Posterior cingulate gyrus (tissue), 11 donors: ENCODE measurements around the gene ABCC1.

Experiments
- DNase-seq, 10 donors: peaks; one replicate each; pipeline versions ENCODE4 v3.0.0 to v3.0.0-alpha.2; 2020 to 2021; ENCODE audit warnings: mixed read lengths in 3 of 10
- intact Hi-C: fragments of 100-400 bp; cut with DNase I; formaldehyde crosslinking; loops from one replicate; pipeline ENCODE4 v1.15.1; 2023

The ABCC1 gene

DNA sequence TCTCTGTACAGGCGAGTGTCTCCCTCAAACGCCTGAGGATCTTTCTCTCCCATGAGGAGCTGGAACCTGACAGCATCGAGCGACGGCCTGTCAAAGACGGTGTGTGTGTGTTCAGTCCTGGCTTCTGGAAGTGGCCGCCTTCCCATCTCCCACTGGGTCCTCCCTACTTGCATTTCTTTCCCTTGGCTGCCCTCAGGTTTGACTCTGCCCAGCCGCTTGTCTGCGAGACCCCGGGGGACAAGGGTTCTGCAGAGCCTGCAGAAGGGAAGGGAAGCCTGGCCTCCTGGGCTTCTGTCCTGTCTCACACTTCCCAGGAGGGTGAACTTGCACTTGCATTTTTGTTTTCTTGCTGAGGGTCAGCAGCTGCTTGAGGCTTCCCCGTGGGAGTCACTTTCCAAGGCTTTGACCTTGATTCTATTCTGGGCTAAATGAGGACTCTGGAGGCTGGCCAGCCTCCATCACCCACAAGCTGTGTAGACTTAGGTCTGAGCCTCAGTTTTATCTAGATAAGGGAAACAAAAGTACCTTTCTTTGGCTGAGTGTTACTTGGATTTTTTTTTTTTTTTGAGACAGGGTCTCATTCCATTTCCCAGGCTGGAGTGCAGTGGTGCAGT lies 122.3 kb downstream of the ABCC1 start:
- DNase-seq, result peak in 2 of 10 donors; percentile 64 to 73
- intact Hi-C loops, result no loop called here

DNA sequence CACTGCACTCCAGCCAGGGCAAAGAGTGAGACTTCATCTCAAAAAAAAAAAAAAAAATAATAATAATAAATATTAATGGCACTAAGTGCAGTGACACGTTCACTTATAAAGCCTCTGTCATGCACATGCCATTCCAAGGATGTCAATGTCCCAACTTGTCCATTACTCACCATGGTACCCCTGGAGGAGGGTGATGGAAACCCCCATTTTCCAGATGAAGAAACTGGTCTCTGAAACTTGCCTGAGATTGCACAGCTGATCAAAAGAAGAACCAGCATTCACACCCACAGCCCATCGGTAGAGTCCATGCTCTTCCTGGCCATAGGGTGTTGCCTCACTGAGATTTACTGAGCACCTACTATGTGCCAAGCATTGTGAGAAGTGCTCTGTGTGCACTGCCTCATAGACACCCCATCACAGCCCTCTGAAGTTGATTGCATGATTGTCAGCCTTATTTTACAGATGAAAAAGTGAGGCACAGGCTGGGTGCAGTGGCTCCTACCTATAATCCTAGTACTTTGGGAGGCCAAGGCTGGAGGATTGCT lies 123.7 kb downstream of the ABCC1 start:
- peak in 1 of 10 donors; percentile 14 for DNase-seq
- intact Hi-C loops, result no loop called here

DNA sequence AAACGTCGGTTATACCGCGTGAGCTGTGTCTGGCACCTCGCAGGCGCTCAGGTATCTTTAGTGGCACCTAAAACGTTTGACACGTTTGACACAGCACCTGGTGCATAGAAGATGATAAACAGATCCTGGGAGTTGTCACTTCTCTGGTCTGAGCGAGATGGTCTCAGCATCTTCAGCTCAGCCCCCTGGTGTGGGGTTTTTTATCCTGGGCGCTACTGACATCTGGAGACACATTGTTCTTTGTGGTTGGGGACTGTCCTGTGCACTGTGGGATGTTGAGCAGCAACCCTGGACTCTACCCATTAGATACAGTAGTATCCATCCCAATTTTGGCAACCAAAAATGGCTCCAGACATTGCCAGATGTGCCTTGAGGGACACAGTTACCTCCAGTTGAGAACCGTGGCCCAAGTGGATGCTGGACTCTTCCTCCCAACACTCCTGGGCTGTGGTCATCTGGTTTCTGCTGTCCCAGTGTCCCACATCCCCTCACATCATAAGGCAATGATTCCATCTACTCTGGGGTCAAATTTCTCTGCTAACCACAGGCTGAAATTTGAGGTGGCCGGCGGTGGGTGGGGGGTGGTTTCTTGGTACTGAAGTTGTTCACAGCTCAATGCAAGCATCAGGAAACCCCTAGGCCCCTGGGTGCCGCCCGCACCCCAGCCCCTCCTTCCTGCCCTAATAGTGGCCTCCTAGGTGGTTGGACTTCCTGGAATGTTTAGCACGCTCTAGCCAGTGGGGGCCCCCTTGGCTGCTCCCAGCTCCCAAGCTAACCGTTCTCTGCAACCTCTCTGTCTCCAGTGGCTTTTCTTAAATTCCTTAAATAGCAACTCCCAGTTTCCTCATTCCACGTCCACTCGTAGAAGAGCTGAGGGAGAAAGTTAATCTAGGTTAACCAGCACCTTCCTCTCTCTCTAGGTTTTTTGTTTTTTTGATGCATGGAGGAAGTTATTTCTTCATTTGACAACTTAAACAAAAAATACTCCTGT lies 124.8 kb downstream of the ABCC1 start:
- DNase-seq, result peak in 1 of 10 donors; percentile 57
- intact Hi-C loops, result no loop called here

DNA sequence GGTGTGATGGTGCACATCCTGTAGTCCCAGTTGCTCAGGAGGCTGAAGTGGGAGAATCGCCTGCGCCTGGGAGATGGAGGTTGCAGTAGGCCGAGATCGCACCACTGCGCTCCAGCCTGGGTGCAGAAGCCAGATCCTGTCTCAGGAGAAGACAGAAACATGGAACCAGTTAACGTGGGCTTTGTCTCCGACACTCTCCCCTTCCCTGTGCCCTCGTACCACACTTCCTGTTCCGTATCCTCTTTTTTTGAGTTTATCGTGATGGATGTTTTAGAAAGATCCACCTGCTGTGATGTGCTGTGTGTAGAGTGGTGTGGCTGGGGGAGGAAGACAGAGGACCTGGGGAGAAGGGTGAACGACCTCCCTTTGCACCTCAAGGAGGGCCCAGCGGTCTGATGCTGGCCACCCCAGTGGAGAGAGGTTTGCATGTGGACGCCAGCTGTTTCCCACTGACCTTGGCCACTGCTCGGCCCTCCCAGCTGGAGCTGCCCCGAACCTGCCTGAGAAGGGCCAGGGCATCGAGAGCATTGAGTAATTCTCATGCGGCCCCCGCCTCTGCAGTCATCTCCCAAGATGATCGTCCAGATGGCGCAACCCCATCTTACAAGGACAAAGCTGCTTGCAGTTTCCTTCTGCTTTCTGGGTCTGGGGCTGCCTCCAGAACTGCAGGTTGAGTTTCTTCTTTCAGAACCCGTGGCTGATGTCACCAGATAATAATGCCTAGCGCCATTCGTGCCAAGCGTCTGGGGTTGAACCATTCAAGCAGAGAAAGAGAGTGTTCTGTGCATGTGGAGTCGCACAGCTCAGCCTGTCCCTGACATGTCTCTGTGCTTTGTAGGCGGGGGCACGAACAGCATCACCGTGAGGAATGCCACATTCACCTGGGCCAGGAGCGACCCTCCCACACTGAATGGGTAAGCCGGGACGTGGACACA lies 126.3 kb downstream of the ABCC1 start:
- peak in 3 of 10 donors; percentile 20 to 50 (median 37) for DNase-seq
- intact Hi-C loops, result no loop called here

DNA sequence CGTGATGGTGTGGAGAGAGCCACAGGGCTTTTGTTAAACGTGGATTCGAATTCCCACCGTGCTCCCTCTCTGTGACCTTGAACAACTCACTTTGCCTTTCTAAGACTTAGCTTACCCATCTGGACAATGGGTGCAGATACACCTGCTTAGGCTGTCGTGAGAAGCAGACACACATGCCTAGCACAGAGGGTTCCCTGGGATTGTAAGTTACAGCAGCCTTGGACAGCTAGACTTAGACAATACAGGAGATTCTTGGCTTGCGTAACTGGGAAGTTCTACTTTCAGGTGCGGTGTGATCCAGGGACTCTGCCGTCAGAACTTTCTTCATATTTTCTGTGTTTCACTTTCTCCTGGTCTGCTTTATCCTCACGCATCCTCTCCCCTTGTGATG lies 127.0 kb downstream of the ABCC1 start:
- DNase-seq, result no peak
- intact Hi-C loops, result no loop called here

DNA sequence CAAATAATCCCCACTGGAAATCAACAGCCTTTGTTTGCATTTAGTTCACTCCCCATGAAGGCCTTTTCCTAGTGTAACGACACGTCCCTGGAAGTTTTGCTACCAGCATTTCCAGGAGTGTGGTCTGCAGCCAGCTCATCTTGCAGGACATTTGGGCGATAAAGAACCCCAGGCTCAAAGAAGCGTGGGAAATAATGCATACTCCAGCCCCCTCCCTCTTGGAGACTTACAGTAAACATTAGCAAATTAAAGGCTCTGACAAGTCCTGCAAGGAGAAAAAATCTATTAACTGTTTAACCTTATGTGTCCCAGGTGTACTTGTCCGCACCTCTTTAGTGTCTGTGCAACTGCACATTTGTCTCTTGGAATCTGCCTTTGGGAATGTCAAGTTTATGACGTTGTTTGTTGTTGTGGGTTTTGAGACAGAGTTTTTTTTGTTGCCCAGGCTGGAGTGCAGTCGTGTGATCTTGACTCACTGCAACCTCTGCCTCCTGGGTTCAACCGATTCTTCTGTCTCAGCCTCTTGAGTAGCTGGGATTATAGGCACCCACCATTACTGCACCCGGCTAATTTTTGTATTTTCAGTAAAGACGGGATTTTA lies 131.1 kb downstream of the ABCC1 start:
- intact Hi-C loops, result no loop called here
- DNase-seq, result no peak

DNA sequence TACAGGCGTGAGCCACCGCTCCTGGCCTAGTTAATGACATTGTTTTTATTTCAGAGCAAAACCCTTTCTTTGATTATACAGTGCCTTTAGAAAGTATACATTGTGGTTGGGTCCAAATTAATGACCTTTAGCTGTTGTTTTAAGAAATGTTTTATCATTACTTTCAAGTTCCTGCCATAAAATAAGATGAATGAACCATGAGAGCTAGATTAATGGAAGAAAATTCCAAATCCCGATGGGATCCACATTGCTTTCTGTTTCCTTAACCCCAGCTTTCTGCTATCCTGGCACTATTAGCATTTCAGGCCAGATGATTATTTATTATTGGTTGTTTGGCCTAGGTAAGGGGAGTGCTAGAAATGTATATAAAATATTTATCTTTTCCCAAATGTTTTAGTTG lies 131.7 kb downstream of the ABCC1 start:
- intact Hi-C loops, result no loop called here
- no peak for DNase-seq

DNA sequence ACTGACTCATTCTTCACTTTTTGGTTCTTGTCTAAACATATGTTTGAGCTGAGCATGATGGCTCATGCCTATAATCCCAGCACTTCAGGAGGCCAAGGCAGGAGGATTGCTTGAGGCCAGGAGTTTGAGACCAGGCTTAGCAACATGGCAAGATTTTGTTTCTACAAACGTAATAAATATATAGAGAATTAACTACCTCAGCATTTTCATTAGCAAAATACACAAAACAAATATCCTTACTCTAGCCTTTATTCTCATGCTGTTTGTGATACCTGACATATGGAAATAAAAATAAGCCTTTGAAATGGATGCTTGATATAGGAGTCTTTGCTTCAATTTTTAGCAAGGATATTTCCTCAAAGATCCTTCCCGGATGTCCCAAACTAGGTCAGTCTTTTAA lies 132.8 kb downstream of the ABCC1 start:
- intact Hi-C loops, result no loop called here
- no peak for DNase-seq

DNA sequence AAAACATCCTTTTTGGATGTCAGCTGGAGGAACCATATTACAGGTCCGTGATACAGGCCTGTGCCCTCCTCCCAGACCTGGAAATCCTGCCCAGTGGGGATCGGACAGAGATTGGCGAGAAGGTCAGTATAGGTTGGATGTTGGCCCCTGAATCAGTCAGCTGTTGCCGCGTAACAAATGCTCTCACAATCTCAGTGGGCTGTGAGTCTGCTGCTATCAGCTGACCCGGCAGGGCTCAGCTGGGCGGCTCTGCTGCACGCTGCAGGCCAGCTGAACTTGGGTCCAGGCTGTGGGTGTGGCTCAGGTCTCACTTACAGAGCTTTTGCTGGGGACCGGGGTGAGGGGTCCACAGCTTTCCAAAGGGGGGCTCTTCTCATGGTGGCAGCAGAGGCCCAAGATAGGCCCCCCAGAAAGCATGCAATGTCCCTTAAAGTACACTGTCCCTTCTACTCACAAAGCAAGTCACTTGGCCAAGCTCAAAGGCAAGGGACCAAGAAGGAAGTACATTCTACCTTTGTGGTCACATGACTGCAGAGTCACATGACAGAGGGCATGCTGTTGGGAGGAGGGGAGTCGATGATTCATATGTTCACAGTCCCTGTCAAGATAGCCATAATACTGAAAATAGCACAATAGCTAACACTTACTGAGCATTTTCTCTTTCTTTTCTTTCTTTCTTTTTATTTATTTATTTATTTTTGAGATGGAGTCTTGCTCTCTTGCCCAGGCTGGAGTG lies 134.2 kb downstream of the ABCC1 start:
- peak in 1 of 10 donors; percentile 13 for DNase-seq
- intact Hi-C loops, result no loop called here

DNA sequence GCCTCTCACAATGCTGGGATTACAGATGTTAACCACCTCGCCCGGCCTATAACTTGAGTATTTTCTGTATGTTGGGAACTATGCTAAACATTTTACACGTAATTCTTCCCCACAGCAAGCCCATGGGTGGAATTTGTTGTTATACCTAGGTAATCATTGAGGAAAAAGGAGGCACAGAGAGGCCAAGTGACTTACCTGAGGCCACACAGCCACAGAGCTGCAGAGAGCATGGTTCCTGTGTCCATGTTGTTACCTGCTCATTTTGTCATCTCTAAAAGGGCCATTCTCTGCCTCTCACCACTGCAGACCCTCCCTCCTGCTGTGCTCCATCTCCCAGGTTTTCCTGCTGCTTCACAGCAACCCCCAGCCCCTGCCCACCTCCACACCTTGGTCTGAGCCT lies 135.5 kb downstream of the ABCC1 start:
- intact Hi-C loops, result no loop called here
- DNase-seq, result no peak

DNA sequence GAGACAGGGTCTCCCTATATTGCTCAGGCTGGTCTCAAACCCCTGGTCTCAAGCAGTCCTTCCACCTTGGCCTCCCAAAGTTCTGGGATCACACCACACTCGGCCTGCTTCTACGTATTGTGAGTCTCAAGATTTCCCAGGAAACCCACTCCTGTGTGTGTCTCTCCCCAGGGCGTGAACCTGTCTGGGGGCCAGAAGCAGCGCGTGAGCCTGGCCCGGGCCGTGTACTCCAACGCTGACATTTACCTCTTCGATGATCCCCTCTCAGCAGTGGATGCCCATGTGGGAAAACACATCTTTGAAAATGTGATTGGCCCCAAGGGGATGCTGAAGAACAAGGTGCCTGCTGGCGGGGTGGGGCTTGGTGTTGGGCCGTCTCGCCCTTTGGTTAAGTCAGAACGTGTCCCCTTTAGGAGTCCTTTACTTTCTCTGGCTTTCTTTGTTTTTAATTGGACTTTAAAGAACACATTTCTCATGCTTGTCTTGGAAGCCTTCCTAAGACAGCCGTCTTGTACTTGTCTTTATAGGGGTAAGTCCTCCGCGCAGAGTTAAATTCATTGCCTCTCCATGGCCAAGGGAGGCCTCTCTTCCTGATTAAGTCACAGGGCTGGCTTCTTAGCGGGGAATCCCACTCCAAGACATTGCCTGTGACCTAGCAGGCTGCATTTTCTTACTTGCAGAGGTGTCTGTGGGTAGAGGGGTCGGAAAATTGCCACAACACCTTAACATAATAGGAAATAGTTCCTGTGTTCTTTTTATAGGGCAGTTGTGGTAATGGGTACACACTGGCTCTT lies 137.4 kb downstream of the ABCC1 start:
- intact Hi-C loops, result no loop called here
- peak in 1 of 10 donors; percentile 44 for DNase-seq

DNA sequence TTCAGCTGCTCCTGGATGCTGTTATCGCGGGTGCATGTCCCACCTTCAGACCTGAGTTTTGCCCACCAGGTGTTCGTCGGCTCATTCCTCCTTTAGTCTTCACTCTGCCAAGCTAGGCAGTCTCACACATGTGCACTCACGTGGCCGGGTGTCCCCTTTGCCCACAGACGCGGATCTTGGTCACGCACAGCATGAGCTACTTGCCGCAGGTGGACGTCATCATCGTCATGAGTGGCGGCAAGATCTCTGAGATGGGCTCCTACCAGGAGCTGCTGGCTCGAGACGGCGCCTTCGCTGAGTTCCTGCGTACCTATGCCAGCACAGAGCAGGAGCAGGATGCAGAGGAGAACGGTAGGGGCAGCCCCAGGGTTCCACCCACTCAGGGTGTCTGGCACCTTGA lies 140.8 kb downstream of the ABCC1 start:
- intact Hi-C loops, result no loop called here
- DNase-seq, result peak in 1 of 10 donors; percentile 44

DNA sequence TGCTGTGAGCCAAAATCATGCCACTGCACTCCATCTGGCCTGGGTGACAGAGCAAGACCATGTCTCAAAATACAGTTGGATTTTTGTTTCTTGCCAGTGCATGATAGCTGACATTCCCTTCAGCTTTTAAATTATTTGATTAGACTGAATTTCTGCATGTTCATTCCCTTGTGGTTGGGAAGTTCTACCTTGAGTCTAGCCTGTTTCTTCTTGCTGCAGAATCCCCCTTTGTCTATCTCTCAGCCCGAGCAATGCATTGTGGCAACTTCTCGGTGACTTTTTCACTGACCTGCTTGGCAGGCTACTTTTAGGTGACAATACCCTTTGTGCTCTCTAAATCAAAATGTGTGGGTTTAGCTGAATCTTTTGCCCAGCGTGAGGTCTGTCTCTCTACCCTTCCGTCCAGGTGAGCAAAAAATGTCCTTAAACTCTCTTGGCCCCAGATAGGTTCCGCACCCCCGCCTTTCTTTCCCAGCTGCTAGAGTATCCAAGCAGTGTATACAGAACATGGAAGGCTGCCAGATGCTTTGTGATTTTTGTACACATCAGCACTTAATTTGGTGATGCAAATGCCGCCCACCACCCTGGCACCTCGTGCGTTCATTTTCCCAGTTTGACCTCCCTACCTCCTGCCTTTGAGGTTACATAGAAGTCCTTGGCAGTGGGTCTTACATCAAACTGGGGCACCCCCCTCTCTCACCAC lies 143.7 kb downstream of the ABCC1 start:
- DNase-seq, result no peak
- intact Hi-C loops, result no loop called here

DNA sequence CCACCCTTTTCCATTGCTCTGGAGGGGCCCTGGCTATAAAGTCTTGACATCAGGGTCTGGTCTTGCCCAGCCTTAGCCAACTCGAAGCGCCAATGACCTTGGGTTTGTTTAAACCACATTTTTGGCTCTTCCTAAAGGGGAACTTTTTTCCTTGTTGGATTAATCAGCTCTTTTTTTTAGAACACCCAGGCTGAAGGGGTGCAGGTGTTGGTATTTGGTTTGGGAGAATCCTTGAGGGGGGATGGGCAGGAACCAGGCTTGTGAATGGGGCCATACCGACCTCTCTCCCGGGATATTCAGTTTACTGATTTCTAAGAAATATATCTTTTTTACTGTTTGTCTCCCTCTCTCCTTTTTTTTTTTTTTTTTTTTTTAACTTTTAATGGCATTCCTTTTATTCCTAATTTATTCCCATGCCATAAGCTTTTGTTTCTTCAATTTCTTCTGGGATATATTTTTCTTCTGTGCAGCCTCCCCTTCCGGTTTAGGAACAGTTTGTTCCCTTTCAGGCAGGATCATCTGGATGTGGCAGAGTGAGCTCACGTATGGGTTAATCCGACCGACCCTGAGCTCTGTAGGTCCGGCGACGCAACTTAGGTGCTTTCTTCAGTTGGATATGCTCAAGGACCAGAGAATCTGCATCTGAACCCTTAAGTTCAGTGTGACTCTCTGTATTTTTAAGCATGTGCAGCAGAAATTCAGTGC lies 144.4 kb downstream of the ABCC1 start:
- intact Hi-C loops, result no loop called here
- no peak for DNase-seq

DNA sequence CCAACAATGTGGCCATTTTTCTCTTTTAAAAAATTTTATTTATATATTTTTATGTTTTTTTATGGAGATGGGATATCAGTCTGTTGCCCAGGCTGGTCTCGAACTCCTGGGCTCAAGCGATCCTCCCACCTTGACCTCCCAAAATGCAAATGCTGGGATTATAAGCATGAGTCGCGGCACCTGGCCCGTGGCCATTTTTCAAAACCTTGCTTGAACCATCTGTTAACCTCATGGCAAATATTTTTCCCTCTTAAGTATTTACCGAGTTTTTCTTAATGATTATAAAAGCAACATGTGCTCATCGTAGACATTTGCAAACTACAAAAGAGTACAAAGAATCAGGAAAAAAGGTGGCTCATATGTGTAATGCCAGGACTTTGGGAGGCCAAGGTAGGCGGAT lies 146.2 kb downstream of the ABCC1 start:
- no peak for DNase-seq
- intact Hi-C loops, result no loop called here

DNA sequence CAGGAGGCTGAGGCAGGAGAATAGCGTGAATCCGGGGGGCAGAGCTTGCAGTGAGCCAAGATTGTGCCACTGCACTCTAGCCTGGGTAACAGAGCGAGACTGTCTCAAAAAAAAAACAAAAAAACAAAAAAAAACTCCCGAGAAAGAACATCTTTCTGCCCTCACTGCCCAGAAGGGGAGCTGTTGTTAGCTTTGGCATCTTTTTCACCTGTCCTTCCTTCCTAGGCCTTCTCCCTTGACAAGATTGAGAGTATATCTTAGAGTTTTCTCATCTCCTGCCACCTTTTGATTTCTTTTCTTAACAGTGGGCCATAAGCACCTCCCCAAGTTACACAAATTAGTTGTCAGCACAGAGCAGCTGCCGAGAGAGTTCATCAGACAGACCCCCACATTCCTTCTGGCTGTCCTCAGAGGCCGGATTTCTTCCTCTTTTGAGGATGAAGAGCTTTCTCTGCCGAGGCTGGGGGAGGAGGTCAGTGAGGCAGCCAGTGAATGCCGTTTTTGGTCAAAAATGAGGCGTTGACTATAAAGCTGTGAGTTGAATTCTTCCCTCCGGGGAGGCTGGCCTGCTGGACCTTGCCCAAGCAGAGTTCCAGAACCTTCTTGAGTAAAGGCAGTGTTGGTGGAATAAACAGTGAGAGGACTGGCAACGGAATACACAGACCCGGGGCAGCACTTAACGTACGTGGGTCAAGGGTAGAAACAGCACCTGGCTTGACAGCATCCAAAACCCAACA lies 146.9 kb downstream of the ABCC1 start:
- no peak for DNase-seq
- intact Hi-C loops, result no loop called here

DNA sequence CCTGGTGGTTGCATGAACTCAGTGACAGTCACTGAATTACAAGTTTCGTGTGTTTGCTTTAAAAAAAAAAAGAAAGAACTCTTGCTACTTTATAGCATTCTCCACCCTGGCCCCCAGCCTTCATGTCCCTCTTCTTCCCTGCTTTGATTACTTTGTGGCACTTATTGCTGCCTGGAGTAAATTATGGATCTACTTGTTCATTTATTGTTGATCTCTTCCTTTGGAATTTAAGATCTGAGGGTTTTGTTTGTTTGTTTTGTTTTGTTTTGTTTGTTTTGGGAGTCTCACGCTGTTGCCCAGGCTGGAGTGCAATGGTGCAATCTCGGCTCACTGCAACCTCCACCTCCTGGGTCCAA lies 147.4 kb downstream of the ABCC1 start:
- intact Hi-C loops, result no loop called here
- DNase-seq, result no peak
